ENCODE data around the gene MPRIP.

The MPRIP gene

GRCh38 chr17:17051380-17051779 is 9.1 kb downstream of the MPRIP start:
- POLR2A ChIA-PET (ENCODE audit: low non-redundant PET): interaction anchor here (0.6 kb wide), 1 partner anchor 910 kb away, joined by 4 read pairs; no protein-coding TSS in a partner anchor
- H3K27ac ChIP-seq: peak overlapping the region; percentile 71
- TF ChIP-seq CTCF (conservative IDR thresholded peaks at IDR 0.05; ENCODE audit: low read depth): no peak
- DNase-seq (ENCODE audit: low spot score): no peak
- CTCF ChIA-PET: no interaction called here

- DNase-seq (ENCODE audit: low spot score): no peak
- CTCF ChIA-PET: no interaction called here
- no peak for TF ChIP-seq CTCF (conservative IDR thresholded peaks at IDR 0.05; ENCODE audit: low read depth)
- H3K27ac ChIP-seq: peak overlapping the region; percentile 71
- POLR2A ChIA-PET (ENCODE audit: low non-redundant PET): interaction anchor here (0.6 kb wide), 1 partner anchor 911 kb away, joined by 4 read pairs; no protein-coding TSS in a partner anchor
Measured at GRCh38 chr17:17051791-17052461, 9.7 kb downstream of the MPRIP start.

GRCh38 chr17:17052462-17053221 is 10.4 kb downstream of the MPRIP start:
- POLR2A ChIA-PET (ENCODE audit: low non-redundant PET): no interaction called here
- no peak for TF ChIP-seq CTCF (conservative IDR thresholded peaks at IDR 0.05; ENCODE audit: low read depth)
- CTCF ChIA-PET: no interaction called here
- no peak for DNase-seq (ENCODE audit: low spot score)
- peak overlapping the region; percentile 71 for H3K27ac ChIP-seq

- TF ChIP-seq CTCF (conservative IDR thresholded peaks at IDR 0.05; ENCODE audit: low read depth): no peak
- POLR2A ChIA-PET (ENCODE audit: low non-redundant PET): no interaction called here
- peak overlapping the region; percentile 71; the same call in 1 of the 2 replicates for H3K27ac ChIP-seq
- DNase-seq (ENCODE audit: low spot score): no peak
- CTCF ChIA-PET: interaction anchor here (0.6 kb wide), 2 partner anchors 55 to 129 kb away, joined by 3 to 4 read pairs; no protein-coding TSS in a partner anchor
Measured at GRCh38 chr17:17053446-17054379, 11.5 kb downstream of the MPRIP start.

- POLR2A ChIA-PET (ENCODE audit: low non-redundant PET): no interaction called here
- peak overlapping the region; percentile 65 for H3K27ac ChIP-seq
- no peak for DNase-seq (ENCODE audit: low spot score)
- TF ChIP-seq CTCF (conservative IDR thresholded peaks at IDR 0.05; ENCODE audit: low read depth): no peak
- CTCF ChIA-PET: interaction anchor here (0.6 kb wide), 1 partner anchor 130 kb away, joined by 4 read pairs; no protein-coding TSS in a partner anchor
Measured at GRCh38 chr17:17054636-17055035, 12.4 kb downstream of the MPRIP start.
